ENCODE results near the gene VWCE. TPM values are rescaled to one million over a fixed set of nuclear protein-coding genes. Genes with fewer than 3 reads are reported as not detected.

The VWCE gene
- polyA plus RNA-seq, 1 donor from 2014 or later, result 9.8 TPM

GRCh38 chr11:61315260-61315659 lies 20.1 kb upstream of the VWCE start:
- Histone ChIP-seq H3K36me3 (ENCODE audit: insufficient read depth, low read length) (peaks cover 14% of the 10 kb centered on the region), H3K9ac (ENCODE audit: low read length) (no peak overlapping the region), H3K9me2 (ENCODE audit: insufficient read depth, low read length) (no peaks in the 10 kb centered on the region), H3F3A (ENCODE audit: insufficient read depth, low read length, poor library complexity, severe bottlenecking) (no peaks in the 10 kb centered on the region), H3K79me2 (replicated peaks; ENCODE audit: insufficient read depth, low read length) (no peaks in the 10 kb centered on the region), H3K27me3 (ENCODE audit: insufficient read depth, low read depth, low read length) (no peaks in the 10 kb centered on the region), H3K9me3 (ENCODE audit: low read length) (no peaks in the 10 kb centered on the region), H3K4me3 (ENCODE audit: low read length) (no peak overlapping the region), H4K20me1 (ENCODE audit: insufficient read depth) (no peaks in the 10 kb centered on the region), H3K4me2 (ENCODE audit: low read length) (no peak overlapping the region), H2AFZ (ENCODE audit: low read depth, low read length) (no peak overlapping the region), H3K27ac (ENCODE audit: low read length) (no peak overlapping the region)
- TF ChIP-seq TAF1 (IDR thresholded peaks at IDR 0.05; ENCODE audit: low read depth) (no peak), REST (IDR thresholded peaks at IDR 0.05; ENCODE audit: borderline replicate concordance) (no peak), RAD21 (conservative IDR thresholded peaks at IDR 0.05) (no peak)
- TF ChIP-seq, protein P1, sequence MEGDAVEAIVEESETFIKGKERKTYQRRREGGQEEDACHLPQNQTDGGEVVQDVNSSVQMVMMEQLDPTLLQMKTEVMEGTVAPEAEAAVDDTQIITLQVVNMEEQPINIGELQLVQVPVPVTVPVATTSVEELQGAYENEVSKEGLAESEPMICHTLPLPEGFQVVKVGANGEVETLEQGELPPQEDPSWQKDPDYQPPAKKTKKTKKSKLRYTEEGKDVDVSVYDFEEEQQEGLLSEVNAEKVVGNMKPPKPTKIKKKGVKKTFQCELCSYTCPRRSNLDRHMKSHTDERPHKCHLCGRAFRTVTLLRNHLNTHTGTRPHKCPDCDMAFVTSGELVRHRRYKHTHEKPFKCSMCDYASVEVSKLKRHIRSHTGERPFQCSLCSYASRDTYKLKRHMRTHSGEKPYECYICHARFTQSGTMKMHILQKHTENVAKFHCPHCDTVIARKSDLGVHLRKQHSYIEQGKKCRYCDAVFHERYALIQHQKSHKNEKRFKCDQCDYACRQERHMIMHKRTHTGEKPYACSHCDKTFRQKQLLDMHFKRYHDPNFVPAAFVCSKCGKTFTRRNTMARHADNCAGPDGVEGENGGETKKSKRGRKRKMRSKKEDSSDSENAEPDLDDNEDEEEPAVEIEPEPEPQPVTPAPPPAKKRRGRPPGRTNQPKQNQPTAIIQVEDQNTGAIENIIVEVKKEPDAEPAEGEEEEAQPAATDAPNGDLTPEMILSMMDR (IDR thresholded peaks at IDR 0.05; ENCODE audit: poor library complexity, severe bottlenecking), result no peak

DNA sequence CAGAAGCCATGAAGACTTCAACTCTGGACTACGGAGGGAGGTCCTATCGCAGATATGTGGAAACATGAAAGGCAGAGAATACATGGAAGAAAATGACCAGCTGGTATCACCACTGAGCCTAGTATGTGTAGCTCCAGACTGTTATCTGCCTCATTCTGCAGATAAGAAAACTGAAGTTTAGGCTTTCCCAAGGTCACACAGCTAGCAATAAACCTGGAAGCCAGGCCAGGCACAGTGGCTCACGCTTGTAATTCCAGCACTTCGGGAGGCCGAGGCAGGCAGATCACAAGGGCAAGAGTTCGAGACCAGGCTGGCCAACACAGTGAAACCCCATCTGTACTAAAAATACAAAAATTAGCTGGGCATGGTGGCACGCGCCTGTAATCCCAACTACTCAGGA lies 15.6 kb upstream of the VWCE start:
- peaks cover 20% of the 10 kb centered on the region for H3K36me3 ChIP-seq (ENCODE audit: insufficient read depth, low read length)
- no peaks in the 10 kb centered on the region for H3K9me3 ChIP-seq (ENCODE audit: low read length)
- H3K9me2 ChIP-seq (ENCODE audit: insufficient read depth, low read length), result no peaks in the 10 kb centered on the region
- H3K27ac ChIP-seq (ENCODE audit: low read length), result no peak overlapping the region
- no peak overlapping the region for H3K9ac ChIP-seq (ENCODE audit: low read length)
- H2AFZ ChIP-seq (ENCODE audit: low read depth, low read length), result no peak overlapping the region
- TF ChIP-seq TAF1 (IDR thresholded peaks at IDR 0.05; ENCODE audit: low read depth), result no peak
- no peak for TF ChIP-seq MXI1 (conservative IDR thresholded peaks at IDR 0.05; ENCODE audit: poor library complexity, severe bottlenecking)
- TF ChIP-seq EP300 (conservative IDR thresholded peaks at IDR 0.05; ENCODE audit: poor library complexity, severe bottlenecking), result no peak
- no peak for TF ChIP-seq EZH2 (IDR thresholded peaks at IDR 0.05; ENCODE audit: borderline replicate concordance, insufficient read depth, low read length, poor library complexity, severe bottlenecking)
- no peak for TF ChIP-seq POLR2AphosphoS5 (IDR thresholded peaks at IDR 0.05)
- TF ChIP-seq, protein P1 (IDR thresholded peaks at IDR 0.05; ENCODE audit: poor library complexity, severe bottlenecking), result no peak
- TF ChIP-seq SMC3 (conservative IDR thresholded peaks at IDR 0.05; ENCODE audit: poor library complexity), result no peak
- no peak for TF ChIP-seq REST (IDR thresholded peaks at IDR 0.05; ENCODE audit: borderline replicate concordance)
- no peaks in the 10 kb centered on the region for H3K27me3 ChIP-seq (ENCODE audit: insufficient read depth, low read depth, low read length)
- H3K79me2 ChIP-seq (replicated peaks; ENCODE audit: insufficient read depth, low read length), result no peaks in the 10 kb centered on the region
- H4K20me1 ChIP-seq (ENCODE audit: insufficient read depth), result no peaks in the 10 kb centered on the region
- H3K4me2 ChIP-seq (ENCODE audit: low read length), result no peak overlapping the region
- H3F3A ChIP-seq (ENCODE audit: insufficient read depth, low read length, poor library complexity, severe bottlenecking), result no peaks in the 10 kb centered on the region
- H3K4me3 ChIP-seq (ENCODE audit: low read length), result no peak overlapping the region

All from neural cell (in vitro differentiated cells).